HG03342 (cell line): ENCODE results near the gene GALNT10.
A peak's percentile ranks its signal among the peaks of the same experiment; 100 is the strongest.

Experiments used
- ATAC-seq: cut with Tn5 transposase; IDR thresholded peaks from one replicate; pipeline ENCODE4 v1.9.1; 2021; ENCODE audit warnings: mild to moderate bottlenecking, moderate library complexity; ENCODE audit not compliant: unreplicated experiment

The GALNT10 gene

DNA sequence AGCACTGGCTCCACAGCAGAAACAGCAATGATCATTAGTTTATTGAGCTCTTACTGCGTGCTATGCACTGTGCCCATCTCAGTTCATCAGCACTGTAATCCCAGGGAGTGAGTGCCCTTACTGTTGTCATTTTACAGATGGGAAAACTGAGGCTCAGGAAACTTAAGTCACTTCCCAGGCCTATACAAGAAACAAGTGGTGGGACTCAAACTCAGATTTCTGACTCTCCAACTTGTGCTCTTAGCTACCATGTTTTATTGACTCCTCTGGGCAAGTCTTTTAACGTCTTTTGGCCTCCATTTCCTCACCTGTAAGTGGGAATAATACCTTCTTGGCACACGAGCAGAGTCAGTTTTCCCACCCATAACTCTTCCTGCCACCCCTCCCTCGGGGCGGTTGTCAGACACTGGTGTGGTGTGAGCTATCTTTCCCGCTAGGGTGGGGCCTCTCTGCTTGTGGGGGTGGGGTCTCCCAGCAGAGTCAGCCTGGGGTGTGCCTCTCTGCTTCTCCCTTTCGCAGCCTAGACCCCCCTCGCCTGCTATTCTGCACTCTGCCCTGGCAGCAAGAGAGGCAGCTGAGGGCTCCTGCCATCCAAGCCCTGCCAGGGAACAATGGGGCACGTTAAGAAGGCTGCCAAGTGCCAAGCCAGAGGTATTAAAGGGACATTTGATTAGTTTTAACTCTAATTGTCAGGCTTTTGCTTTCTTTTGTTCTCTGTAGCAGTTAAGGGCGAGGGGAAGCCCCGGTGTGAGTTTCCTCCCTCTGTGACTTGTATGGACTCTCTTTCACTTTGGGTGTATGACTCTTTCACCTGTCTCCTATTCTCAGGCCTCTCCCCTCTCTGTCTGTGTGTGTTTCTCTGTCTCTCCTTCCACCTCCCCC, 12.1 kb downstream of the GALNT10 start:
- peak; percentile 93 for ATAC-seq

DNA sequence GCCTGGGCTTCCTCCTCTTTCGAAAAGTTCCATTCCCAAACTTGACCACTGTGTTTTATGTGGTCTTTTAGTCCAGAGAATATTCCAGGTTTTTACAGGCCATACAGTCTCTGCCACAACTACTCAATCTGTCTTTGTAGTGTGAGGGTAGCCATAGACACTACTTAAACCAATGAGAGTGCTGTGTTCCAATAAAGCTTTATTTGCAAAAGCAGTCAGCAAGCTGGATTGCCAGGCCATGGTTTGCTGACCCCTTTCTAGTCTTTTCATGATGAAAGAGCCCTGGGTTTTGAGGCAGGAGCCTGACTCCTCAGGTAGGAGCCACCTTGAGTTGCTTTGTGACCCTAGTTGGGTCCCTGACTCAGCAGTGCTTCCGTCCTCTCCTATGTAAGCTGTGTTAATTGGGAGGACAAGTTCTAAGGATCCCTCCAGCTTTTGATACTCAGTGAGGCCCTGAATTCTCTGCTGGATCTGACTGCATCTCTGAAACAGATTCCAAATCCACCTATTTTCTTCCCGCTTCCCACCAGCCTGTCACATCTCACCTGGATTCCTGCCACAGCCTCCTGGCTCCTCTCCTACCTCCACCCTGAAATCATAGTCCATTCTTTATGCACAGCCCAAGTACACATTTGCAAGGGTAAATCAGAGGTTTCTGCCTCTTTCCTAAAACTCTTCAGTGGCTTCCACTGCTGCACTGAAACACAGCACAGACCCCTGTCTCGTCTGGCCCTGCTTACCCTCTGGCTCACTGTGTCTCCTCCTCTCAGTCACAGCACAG, 13.5 kb downstream of the GALNT10 start:
- no peak for ATAC-seq

DNA sequence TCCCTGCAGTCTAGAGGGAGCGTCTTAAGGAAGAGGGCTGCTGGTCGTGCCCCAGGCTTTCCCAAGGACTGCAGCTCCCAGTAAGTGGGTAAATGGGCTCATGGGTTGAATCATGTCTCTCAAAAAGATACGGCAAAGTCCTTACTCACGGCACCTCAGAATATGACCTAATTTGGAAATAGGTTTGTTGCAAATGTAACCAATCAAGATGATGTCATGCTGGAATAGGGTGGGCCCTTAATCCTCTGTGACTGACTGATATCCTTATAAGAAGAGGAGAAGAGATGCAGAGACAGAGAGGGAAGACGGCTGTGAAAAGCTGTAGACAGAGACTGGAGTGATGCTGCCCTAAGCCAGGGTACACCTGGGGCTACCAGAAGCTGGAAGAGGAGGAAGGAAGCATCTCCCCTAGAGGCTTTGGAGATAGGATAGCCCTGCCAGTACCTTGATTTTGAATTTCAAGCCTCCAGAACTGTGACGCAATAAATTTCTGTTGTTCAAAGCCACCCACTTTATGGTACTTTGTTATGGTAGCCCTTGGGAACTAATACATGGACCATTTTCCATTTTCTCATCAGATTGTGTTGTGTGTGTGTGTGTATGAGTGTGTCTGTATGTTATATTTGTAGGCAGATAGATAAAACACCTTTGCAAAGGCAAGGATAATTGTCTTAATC, 15.0 kb downstream of the GALNT10 start:
- ATAC-seq = no peak

- no peak for ATAC-seq
These were observed 15.8 kb downstream of the GALNT10 start for GRCh38 chr5:154206311-154206710.

DNA sequence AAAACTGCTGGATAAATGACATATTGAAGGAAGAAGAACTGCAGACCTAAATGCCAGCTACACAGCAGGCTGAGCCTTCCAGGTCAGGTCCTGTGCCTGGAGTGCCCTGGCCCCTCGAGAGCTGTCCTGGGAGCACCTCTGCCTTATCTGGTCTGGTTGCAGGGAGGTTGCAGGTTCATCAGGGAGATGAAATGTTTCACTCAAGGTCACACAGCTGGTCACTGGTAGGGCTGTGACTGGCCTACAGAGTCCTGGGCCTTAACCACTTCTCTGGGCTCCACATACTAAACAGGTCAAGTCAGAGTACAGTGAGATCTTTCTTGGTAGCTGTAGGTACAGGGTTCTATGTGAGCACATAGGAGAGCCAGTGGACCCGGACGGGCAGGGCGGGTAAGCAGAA, 16.7 kb downstream of the GALNT10 start:
- ATAC-seq = no peak

DNA sequence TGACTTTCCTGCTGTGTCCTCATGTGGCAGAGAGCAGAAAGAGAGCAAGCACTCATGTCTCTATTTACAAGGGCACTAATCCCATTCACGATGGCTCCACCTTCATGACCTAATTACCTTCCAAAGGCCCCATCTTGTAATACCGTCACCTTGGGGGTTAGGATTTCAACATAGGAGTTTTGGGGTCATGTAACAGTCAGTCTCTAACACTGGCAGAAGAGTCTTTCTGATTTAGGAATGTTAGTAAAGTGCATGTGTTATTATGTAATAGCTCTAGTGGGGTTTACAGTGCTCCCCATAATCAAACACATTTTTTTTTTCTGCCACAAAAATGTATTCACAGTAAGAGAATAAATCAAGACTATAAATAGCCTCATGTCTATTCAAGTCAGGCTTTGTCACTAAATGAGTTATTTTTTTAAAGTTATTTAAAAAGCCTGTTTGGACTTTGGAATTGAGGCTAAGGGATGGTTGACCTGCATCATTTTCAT, 19.1 kb downstream of the GALNT10 start:
- ATAC-seq = no peak

DNA sequence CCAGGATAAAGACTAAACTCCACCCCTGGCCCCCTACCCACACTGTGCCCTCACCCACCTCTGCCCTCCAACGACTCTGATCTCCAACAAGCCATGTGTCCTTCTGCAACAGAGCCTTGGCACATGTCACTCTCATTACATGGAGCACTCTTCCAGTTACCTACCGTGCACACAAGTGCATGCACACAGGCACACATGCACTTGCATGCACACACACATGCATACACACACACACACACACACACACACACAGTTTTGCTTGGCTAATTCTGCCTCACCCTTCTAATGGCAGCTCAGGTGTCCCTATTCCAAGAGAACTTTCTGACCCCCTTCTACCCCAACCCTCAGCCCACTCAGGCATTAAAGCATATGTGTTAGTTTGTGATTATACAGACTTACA, 19.6 kb downstream of the GALNT10 start:
- ATAC-seq = no peak

DNA sequence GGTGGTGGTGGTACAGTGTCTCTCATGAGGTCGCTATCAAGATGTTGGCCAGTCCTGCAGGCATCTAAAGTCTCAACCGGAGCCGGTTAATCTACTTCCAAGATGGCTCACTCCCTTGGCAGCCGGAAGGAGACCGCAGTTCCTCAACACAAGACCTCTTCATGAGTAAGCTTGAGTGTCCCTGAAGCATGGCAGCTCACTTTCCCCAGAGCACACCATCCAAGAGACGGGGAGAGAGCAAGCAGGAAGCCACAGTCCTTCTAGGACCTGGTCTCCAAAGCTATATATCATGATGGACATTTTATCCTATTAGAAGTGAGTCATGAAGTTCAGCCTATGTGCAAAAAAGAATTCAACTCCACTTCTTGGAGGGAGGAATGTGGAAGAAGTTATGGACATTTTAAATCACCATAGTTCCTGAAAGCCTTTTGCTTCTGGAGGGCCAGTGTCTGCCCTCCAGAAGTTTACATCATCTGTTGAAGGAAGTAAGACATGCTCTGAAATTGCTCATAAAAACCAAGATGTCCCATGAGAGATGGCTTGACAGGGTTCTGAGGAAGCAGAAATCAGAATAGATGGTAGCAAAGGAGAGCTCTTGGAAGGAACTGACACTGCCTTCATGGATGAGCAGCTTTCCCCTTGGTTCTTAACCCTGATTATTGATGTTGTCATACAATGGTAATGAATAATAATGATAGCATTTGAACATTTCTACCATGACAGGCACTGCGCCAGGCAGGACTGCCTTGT, 21.3 kb downstream of the GALNT10 start:
- ATAC-seq = no peak

- ATAC-seq = no peak
These were observed 23.1 kb downstream of the GALNT10 start for GRCh38 chr5:154213592-154213991.

DNA sequence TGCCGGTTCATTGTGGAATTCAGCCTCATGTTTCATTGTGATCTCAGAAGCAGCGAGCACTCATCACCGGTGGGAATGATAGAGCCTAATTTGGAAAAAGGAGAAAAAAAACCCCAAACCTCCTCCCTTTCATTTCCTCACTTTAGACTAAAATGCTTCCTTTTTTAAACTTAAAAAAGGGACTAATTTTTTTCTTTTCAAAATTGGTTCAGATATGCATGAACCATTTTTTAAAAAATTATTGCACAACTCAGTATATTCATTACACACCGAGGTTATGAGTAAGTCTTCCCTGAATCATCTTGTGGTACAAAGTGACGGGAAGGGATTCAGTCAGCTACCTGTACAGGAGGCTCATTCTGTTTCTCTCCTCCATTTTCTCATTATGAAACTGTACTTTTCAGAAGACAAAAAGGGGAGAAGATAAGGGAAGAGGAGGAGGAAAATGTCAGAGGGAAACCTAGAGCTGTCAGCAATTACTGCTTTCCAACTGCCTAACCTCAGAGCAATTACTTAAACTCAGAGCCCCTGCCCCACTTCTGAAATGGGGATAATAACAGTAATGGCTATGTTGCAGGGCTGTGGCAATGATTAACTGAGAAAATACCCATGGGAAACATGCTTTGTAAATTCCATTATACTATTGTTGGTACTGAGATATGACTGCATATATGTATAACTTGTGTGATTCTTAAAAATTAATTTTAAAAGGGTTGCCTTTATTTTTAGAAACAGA, 24.0 kb downstream of the GALNT10 start:
- ATAC-seq = peak; percentile 90

- ATAC-seq = no peak
These were observed 25.2 kb downstream of the GALNT10 start for GRCh38 chr5:154215571-154216325.

DNA sequence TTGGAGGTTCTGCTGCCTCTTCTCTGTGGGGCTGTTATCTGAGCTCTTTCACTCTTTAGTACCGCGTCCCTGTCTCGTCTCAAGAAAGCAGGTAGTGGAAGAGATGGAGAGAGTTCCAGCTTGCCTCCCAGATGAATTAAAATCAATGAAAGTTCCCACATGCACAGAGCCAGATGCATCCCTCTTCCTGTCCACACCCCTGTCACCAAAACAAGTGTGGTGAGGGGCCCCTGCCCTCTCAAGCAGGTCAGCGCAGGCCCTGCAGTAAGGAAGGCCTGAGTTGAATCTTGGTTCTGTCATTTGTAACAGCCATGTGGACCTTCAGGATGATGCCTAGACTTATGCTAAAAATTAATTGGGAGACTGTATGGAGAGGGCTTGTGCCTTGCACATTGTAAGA, 26.9 kb downstream of the GALNT10 start:
- no peak for ATAC-seq

DNA sequence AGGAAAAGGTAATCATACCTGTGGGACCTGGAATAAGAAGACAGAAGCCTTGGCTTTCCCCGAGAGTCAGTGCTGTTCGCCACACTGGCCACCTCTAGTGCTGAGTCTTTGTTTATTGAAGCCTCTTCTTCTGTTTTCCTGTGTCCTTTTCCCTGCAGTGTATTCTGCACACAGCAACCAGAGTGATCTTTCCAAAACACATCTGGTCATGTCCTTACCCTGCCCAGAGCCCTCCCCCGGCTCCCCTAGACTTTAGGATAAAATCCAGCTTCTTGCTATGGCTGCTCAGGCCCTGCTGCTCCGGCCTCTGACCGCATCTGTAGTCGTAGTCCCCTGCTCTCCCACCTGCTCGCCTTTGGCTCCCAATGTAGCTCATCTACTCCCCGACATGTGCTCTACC, 28.3 kb downstream of the GALNT10 start:
- no peak for ATAC-seq

DNA sequence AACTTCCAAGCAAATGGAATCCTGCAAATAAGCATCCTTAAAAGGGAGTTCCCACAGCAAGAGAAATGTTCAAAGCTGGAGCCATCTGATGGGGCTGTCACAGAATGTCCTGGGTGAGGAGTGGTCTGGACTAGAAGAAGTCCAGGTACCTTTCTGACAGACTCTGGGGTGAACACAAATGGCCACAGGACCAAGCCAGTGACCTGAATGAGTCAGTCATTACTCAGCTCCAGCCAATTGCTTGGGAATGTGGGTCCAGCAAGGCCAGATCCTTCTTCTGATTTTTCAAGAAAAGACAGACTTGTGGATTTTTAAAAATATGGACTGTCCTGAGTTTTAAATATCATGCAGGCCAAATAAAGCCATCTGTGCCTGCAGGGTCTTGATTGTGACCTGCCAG, 30.1 kb downstream of the GALNT10 start:
- ATAC-seq = no peak

GRCh38 chr5:154221371-154221896, 30.9 kb downstream of the GALNT10 start:
- no peak for ATAC-seq

- no peak for ATAC-seq
These were observed 31.9 kb downstream of the GALNT10 start for GRCh38 chr5:154222414-154222813.

DNA sequence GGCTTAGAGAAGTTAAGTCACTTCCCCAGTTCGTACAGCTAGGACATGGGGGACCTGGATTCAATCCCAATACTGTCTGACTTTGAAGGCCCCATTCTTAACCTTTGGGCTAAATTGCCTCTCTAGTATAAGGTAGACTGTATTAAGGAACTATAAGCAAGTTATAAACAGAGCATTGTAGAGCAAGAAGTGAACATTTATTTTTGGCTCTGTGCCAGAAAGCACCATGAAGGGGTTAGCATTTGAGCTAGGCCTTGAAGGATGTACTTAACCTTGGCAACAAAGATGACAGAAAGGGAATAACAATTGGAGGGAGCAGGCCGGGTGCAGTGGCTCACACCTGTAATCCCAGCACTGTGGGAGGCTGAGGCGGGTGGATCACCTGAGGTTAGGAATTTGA, 32.8 kb downstream of the GALNT10 start:
- ATAC-seq = no peak

DNA sequence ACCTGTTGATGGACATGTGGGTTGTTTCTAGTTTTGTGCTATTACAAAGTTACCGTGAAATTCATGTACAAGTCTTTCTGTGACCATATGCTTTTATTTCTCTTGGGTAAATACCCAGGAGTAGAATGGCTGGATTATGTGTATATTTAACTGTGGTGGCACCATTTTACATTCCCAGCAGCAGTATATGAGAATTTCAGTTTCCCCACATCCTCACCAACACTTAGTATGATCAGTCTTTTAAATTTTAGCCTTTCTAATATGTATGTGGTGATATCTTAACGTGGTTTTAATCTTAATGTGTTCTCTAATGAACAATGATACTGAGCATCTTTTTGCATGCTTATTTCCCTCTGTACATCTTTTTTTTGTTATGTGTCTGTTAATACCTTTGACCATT, 36.6 kb downstream of the GALNT10 start:
- ATAC-seq = no peak

GRCh38 chr5:154228696-154229095, 38.2 kb downstream of the GALNT10 start:
- ATAC-seq = peak; percentile 95
